ENCODE data around the gene BAHD1.
"Not testable (repeated sequence)": the region's sequence is repeated elsewhere in the genome, so short reads cannot be mapped to it uniquely, and the experiment has no call there.

BAHD1 gene

GRCh38 chr15:40450047-40450446 lies 9.3 kb downstream of the BAHD1 start:
- no peaks in the 10 kb centered on the region for H3K9me3 ChIP-seq (ENCODE audit: insufficient read depth, low read length)
- H3K9ac ChIP-seq (ENCODE audit: insufficient read length, low read depth), result no peak overlapping the region
- TF ChIP-seq ZNF274 (IDR thresholded peaks at IDR 0.05; ENCODE audit: low read depth, low read length) (no peak), SUZ12 (IDR thresholded peaks at IDR 0.05; ENCODE audit: extremely low read depth, insufficient read depth, insufficient read length) (no peak), YY1 (IDR thresholded peaks at IDR 0.05; ENCODE audit: insufficient read depth, insufficient read length) (no peak)
- H3K36me3 ChIP-seq (ENCODE audit: insufficient read depth, insufficient read length, low read length), result peaks cover 26% of the 10 kb centered on the region
- H3K4me3 ChIP-seq (ENCODE audit: insufficient read length, low read depth), result no peak overlapping the region
- H3K27me3 ChIP-seq (ENCODE audit: insufficient read depth, insufficient read length), result no peaks in the 10 kb centered on the region
- peaks cover 25% of the 10 kb centered on the region for H3K4me1 ChIP-seq (ENCODE audit: insufficient read depth, insufficient read length)
- DNase-seq (ENCODE audit: low read depth, low spot score), result no peak

GRCh38 chr15:40451527-40452158 lies 10.9 kb downstream of the BAHD1 start:
- Histone ChIP-seq H3K4me3 (ENCODE audit: insufficient read length, low read depth) (no peak overlapping the region), H3K4me1 (ENCODE audit: insufficient read depth, insufficient read length) (peaks cover 32% of the 10 kb centered on the region), H3K9me3 (ENCODE audit: insufficient read depth, low read length) (no peaks in the 10 kb centered on the region), H3K9ac (ENCODE audit: insufficient read length, low read depth) (peak overlapping the region; percentile 47), H3K36me3 (ENCODE audit: insufficient read depth, insufficient read length, low read length) (peaks cover 15% of the 10 kb centered on the region), H3K27me3 (ENCODE audit: insufficient read depth, insufficient read length) (no peaks in the 10 kb centered on the region)
- DNase-seq (ENCODE audit: low read depth, low spot score), result no peak
- TF ChIP-seq ZNF274 (IDR thresholded peaks at IDR 0.05; ENCODE audit: low read depth, low read length), result no peak
- no peak for TF ChIP-seq YY1 (IDR thresholded peaks at IDR 0.05; ENCODE audit: insufficient read depth, insufficient read length)
- TF ChIP-seq SUZ12 (IDR thresholded peaks at IDR 0.05; ENCODE audit: extremely low read depth, insufficient read depth, insufficient read length), result no peak

GRCh38 chr15:40452296-40453090 lies 11.7 kb downstream of the BAHD1 start:
- Histone ChIP-seq H3K27me3 (ENCODE audit: insufficient read depth, insufficient read length) (no peaks in the 10 kb centered on the region), H3K4me1 (ENCODE audit: insufficient read depth, insufficient read length) (peaks cover 36% of the 10 kb centered on the region), H3K9ac (ENCODE audit: insufficient read length, low read depth) (peak overlapping the region; percentile 47)

GRCh38 chr15:40453941-40454340 lies 13.2 kb downstream of the BAHD1 start:
- Histone ChIP-seq H3K36me3 (ENCODE audit: insufficient read depth, insufficient read length, low read length) (peaks cover 14% of the 10 kb centered on the region), H3K4me1 (ENCODE audit: insufficient read depth, insufficient read length) (peaks cover 36% of the 10 kb centered on the region)
- H3K9ac ChIP-seq (ENCODE audit: insufficient read length, low read depth); H3K9me3 ChIP-seq (ENCODE audit: insufficient read depth, low read length); H3K4me3 ChIP-seq (ENCODE audit: insufficient read length, low read depth); DNase-seq (ENCODE audit: low read depth, low spot score); H3K27me3 ChIP-seq (ENCODE audit: insufficient read depth, insufficient read length): not testable (repeated sequence)

More at GRCh38 chr15:40452296-40453090, 11.7 kb downstream of the BAHD1 start:
- no peak for DNase-seq (ENCODE audit: low read depth, low spot score)
- peaks cover 11% of the 10 kb centered on the region for H3K36me3 ChIP-seq (ENCODE audit: insufficient read depth, insufficient read length, low read length)
- H3K4me3 ChIP-seq (ENCODE audit: insufficient read length, low read depth), result no peak overlapping the region
- TF ChIP-seq ZNF274 (IDR thresholded peaks at IDR 0.05; ENCODE audit: low read depth, low read length) (no peak), YY1 (IDR thresholded peaks at IDR 0.05; ENCODE audit: insufficient read depth, insufficient read length) (no peak), SUZ12 (IDR thresholded peaks at IDR 0.05; ENCODE audit: extremely low read depth, insufficient read depth, insufficient read length) (no peak)
- no peaks in the 10 kb centered on the region for H3K9me3 ChIP-seq (ENCODE audit: insufficient read depth, low read length)

GRCh38 chr15:40454904-40455391 lies 14.2 kb downstream of the BAHD1 start:
- Histone ChIP-seq H3K36me3 (ENCODE audit: insufficient read depth, insufficient read length, low read length) (peaks cover 24% of the 10 kb centered on the region), H3K27me3 (ENCODE audit: insufficient read depth, insufficient read length) (no peaks in the 10 kb centered on the region), H3K4me1 (ENCODE audit: insufficient read depth, insufficient read length) (peaks cover 36% of the 10 kb centered on the region), H3K9me3 (ENCODE audit: insufficient read depth, low read length) (no peaks in the 10 kb centered on the region), H3K4me3 (ENCODE audit: insufficient read length, low read depth) (no peak overlapping the region), H3K9ac (ENCODE audit: insufficient read length, low read depth) (no peak overlapping the region)
- no peak for DNase-seq (ENCODE audit: low read depth, low spot score)
- no peak for TF ChIP-seq YY1 (IDR thresholded peaks at IDR 0.05; ENCODE audit: insufficient read depth, insufficient read length)
- TF ChIP-seq SUZ12 (IDR thresholded peaks at IDR 0.05; ENCODE audit: extremely low read depth, insufficient read depth, insufficient read length), result no peak
- no peak for TF ChIP-seq ZNF274 (IDR thresholded peaks at IDR 0.05; ENCODE audit: low read depth, low read length)

GRCh38 chr15:40456299-40456712 lies 15.6 kb downstream of the BAHD1 start:
- peaks cover 31% of the 10 kb centered on the region for H3K36me3 ChIP-seq (ENCODE audit: insufficient read depth, insufficient read length, low read length)
- H3K4me3 ChIP-seq (ENCODE audit: insufficient read length, low read depth), result no peak overlapping the region
- H3K4me1 ChIP-seq (ENCODE audit: insufficient read depth, insufficient read length), result peaks cover 33% of the 10 kb centered on the region
- no peak for DNase-seq (ENCODE audit: low read depth, low spot score)
- H3K27me3 ChIP-seq (ENCODE audit: insufficient read depth, insufficient read length), result no peaks in the 10 kb centered on the region
- H3K9me3 ChIP-seq (ENCODE audit: insufficient read depth, low read length), result no peaks in the 10 kb centered on the region
- H3K9ac ChIP-seq (ENCODE audit: insufficient read length, low read depth), result no peak overlapping the region
- TF ChIP-seq ZNF274 (IDR thresholded peaks at IDR 0.05; ENCODE audit: low read depth, low read length), result no peak
- TF ChIP-seq YY1 (IDR thresholded peaks at IDR 0.05; ENCODE audit: insufficient read depth, insufficient read length), result no peak
- TF ChIP-seq SUZ12 (IDR thresholded peaks at IDR 0.05; ENCODE audit: extremely low read depth, insufficient read depth, insufficient read length), result no peak

- H3K9me3 ChIP-seq (ENCODE audit: insufficient read depth, low read length), result no peaks in the 10 kb centered on the region
- H3K36me3 ChIP-seq (ENCODE audit: insufficient read depth, insufficient read length, low read length), result peaks cover 33% of the 10 kb centered on the region
- no peak for DNase-seq (ENCODE audit: low read depth, low spot score)
- no peak overlapping the region for H3K9ac ChIP-seq (ENCODE audit: insufficient read length, low read depth)
- H3K27me3 ChIP-seq (ENCODE audit: insufficient read depth, insufficient read length), result no peaks in the 10 kb centered on the region
- H3K4me1 ChIP-seq (ENCODE audit: insufficient read depth, insufficient read length), result peaks cover 30% of the 10 kb centered on the region
- TF ChIP-seq SUZ12 (IDR thresholded peaks at IDR 0.05; ENCODE audit: extremely low read depth, insufficient read depth, insufficient read length), result no peak
- TF ChIP-seq YY1 (IDR thresholded peaks at IDR 0.05; ENCODE audit: insufficient read depth, insufficient read length), result no peak
- TF ChIP-seq ZNF274 (IDR thresholded peaks at IDR 0.05; ENCODE audit: low read depth, low read length), result no peak
- no peak overlapping the region for H3K4me3 ChIP-seq (ENCODE audit: insufficient read length, low read depth)
These were observed 16.0 kb downstream of the BAHD1 start for GRCh38 chr15:40456738-40457137.

Data from NT2/D1 (cell line).